22Rv1 (cell line): Measurements from ENCODE around the gene MAGEB1.

Source experiments
- H3K27ac ChIP-seq: fragments of 450-650 bp; 2 replicates; pipeline ENCODE4 v1.5.1; 2017
- CTCF ChIP-seq: fragments of 450-650 bp; IDR thresholded peaks from 2 replicates; pipeline ENCODE4 v1.5.1; 2017; ENCODE audit warnings: mild to moderate bottlenecking
- ZFX ChIP-seq: fragments of 450-650 bp; IDR thresholded peaks from 2 replicates; pipeline ENCODE4 v1.6.1; 2017; ENCODE audit warnings: antibody characterized with exemption, borderline replicate concordance

The MAGEB1 gene

GRCh38 chrX:30301208-30301607 lies 54.3 kb downstream of the MAGEB1 start:
- TF ChIP-seq CTCF, result no peak
- no peak for TF ChIP-seq ZFX
- H3K27ac ChIP-seq, result no peak overlapping the region
